ENCODE data around the gene ELF3. TPM values are rescaled to one million over a fixed set of nuclear protein-coding genes. Genes with fewer than 3 reads are reported as not detected.
"Not testable (repeated sequence)": the region's sequence is repeated elsewhere in the genome, so short reads cannot be mapped to it uniquely, and the experiment has no call there.

The ELF3 gene
- total RNA-seq, 1 experiment from 2014 or later, result 0.59 TPM

DNA sequence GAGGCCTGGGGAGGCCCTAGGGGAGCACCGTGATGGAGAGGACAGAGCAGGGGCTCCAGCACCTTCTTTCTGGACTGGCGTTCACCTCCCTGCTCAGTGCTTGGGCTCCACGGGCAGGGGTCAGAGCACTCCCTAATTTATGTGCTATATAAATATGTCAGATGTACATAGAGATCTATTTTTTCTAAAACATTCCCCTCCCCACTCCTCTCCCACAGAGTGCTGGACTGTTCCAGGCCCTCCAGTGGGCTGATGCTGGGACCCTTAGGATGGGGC, 5.2 kb downstream of the ELF3 start:
- Histone ChIP-seq H3K9me3 (replicated peaks) (no peaks in the 10 kb centered on the region), H3K27me3 (peaks cover 4% of the 10 kb centered on the region; the same call in 1 of the 2 replicates), H3K27ac (no peak overlapping the region), H3K4me1 (peaks cover 30% of the 10 kb centered on the region), H3K4me3 (no peak overlapping the region), H3K36me3 (no peaks in the 10 kb centered on the region)
- DNase-seq, result no peak

DNA sequence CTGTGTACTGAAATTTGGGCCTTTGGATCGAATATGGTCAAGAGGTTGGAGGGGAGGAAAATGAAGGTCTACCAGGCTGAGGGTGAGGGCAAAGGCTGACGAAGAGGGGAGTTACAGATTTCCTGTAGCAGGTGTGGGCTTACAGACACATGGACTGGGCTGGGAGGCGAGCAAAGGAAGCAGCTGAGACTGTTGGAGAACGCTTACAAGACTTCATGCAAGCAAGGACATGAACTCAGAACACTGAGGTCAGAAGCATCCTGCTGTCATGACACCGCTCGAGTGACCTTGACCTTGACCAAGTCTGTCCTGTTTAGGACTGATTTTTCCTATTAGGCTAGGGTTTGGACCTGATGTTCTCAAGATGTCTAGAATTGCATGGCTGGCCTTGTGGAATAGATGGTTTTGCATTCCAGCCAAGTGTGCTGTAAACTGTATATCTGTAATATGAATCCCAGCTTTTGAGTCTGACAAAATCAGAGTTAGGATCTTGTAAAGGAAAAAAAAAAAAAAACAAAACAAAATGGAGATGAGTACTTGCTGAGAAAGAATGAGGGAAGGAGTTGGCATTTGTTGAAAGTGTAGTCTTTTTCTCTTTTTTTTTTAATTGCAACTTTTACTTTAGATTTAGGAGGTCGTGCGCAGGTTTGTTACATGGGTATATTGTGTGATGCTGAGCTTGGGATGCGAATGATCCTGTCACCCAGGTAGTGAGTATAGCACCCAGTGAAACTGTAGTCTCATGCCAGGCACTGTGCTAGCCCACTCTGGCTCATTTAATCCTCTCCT, 5.8 kb downstream of the ELF3 start:
- Histone ChIP-seq H3K4me3 (no peak overlapping the region), H3K36me3 (no peaks in the 10 kb centered on the region), H3K4me1 (peaks cover 28% of the 10 kb centered on the region), H3K27ac (no peak overlapping the region), H3K9me3 (replicated peaks) (no peaks in the 10 kb centered on the region), H3K27me3 (peaks cover 4% of the 10 kb centered on the region; the same call in 1 of the 2 replicates)
- DNase-seq, result peak in 1 of 2 experiments; percentile 50

DNA sequence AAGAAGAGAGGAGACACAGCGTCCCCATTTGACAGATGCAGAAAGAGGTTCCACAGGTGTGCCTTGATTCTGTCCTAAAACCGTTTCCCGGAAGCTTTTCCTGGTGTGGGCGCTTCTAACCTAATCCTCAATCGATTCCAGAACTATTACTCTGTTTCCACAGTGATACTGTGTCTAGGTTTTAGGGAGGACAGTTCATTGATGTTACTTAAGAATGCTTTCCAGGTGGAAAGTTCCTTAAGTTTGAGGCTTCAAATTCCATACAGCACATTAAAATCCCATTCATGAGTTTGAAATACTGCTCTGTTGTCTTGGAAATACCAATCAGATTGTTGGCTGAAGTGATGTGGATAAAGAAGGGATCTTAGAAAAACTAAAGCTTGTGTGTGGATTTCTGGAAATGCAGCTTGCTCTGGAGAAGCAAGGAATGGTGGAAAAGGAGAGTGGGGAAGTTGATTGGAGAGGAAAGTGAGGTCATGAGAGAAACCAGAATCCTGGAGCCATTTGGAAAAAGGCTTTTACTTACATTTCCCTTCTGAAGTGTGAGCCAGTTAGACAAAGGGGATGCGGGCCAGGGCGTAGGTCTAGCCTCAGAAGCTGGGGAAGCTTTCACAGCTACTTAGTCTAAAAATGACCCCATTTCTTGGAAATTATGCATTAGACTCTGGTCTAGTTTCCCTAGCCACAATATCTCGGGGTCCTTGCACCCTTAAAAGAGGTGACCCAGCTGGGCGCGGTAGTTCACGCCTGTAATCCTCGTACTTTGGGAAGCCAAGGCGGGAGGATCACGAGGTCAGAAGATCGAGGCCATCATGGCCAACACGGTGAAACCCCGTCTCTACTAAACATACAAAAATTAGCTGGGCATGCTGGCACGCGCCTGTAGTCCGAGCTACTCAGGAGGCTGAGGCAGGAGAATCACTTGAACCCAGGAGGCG, 6.7 kb downstream of the ELF3 start:
- Histone ChIP-seq H3K27ac (no peak overlapping the region), H3K9me3 (replicated peaks) (no peaks in the 10 kb centered on the region), H3K36me3 (no peaks in the 10 kb centered on the region), H3K27me3 (peaks cover 4% of the 10 kb centered on the region; the same call in 1 of the 2 replicates), H3K4me1 (peaks cover 28% of the 10 kb centered on the region), H3K4me3 (no peak overlapping the region)
- DNase-seq, result no peak

DNA sequence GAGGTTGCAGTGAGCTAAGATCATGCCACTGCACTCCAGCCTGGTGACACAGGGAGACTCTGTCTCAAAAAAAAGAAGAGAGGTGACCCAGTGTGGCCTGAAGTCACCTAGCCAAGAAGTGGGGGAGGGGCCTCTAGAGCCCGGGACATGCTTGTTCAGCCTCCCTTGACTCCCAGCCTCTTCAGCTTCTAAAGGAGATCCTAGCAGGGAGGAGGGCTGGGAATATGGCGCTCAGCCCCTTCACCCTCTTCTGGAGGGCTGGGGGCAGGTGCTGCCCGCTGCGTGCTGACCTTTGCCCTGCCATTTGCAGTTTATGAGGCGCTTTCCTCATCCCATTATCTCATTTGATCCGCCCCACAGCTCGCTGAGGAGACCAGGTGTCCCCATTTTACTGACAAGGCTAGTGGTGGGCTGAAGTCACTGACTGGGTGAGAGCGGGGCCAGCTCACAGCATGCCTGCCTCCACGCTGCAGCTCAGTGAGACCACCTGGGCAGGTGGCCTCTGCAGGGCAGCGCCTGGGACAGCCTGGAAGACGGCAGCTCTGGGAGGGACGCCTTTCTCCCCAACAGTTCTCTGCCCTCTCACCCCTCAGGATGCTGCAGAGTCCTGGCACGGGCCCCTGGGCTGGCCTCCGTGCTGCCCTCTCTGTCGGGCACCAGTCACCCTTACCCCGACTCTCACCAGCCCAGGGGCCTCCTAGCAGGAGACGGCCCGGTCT, 7.5 kb downstream of the ELF3 start:
- no peak for DNase-seq
- no peaks in the 10 kb centered on the region for H3K9me3 ChIP-seq (replicated peaks)
- H3K4me1 ChIP-seq, result peaks cover 28% of the 10 kb centered on the region
- peaks cover 4% of the 10 kb centered on the region; the same call in 1 of the 2 replicates for H3K27me3 ChIP-seq
- H3K27ac ChIP-seq, result no peak overlapping the region
- no peak overlapping the region for H3K4me3 ChIP-seq
- no peaks in the 10 kb centered on the region for H3K36me3 ChIP-seq

DNA sequence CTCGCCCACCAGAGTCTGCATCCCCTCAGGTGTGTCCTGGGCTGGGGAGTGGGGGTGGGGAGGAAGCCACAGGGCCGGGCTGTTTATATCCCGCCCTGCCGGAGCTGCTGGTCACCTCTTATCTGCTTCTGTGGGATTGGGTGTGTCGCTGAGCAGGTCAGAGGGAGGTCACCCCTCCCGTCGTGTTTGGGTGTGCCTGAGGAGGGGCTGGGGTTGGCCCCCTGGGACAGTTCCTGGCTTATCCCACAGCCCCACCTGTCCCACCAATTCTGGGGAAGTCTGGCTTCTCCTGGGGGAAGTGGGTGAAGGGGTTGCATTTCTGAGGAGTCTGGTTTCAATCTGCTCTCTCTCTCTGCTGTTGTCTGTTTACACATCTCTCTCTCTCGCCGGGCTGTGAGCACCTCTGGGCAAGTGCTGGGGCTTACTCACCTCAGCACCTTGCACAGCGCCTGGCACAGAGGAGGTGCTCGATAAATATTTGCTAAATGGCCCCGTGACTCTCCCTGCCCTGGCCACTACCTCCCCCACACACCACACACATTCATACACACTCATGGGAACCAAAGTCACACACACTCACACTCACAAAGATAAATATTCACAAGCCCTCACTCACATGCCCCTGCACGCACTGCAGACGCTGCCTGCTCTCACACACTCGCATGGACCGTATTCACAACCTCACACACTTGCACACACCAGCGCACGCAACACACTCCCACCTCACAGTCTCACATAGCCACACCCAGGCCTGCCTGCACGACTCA, 8.3 kb downstream of the ELF3 start:
- Histone ChIP-seq H3K9me3 (replicated peaks) (no peaks in the 10 kb centered on the region), H3K27me3 (peaks cover 4% of the 10 kb centered on the region; the same call in 1 of the 2 replicates), H3K36me3 (no peaks in the 10 kb centered on the region), H3K4me3 (no peak overlapping the region), H3K27ac (no peak overlapping the region), H3K4me1 (peaks cover 31% of the 10 kb centered on the region)
- DNase-seq, result peak in 1 of 2 experiments; percentile 44

DNA sequence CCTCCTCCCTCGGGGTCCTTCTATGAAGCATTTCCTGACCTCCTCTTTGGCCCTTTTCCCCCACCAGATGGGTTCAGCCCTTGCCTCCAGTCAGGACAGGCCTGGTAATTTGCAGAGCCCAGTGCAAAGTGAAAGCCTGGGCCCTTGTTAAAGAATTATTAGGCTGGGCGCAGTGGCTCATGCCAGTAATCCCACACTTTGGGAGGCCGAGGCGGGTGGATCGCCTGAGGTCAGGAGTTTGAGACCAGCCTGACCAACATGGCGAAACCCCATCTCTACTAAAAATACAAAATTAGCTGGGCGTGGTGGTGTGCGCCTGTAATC, 8.8 kb downstream of the ELF3 start:
- not testable (repeated sequence) for H3K27ac ChIP-seq; DNase-seq; H3K9me3 ChIP-seq (replicated peaks); H3K27me3 ChIP-seq; H3K4me3 ChIP-seq; H3K36me3 ChIP-seq
- peaks cover 31% of the 10 kb centered on the region for H3K4me1 ChIP-seq

DNA sequence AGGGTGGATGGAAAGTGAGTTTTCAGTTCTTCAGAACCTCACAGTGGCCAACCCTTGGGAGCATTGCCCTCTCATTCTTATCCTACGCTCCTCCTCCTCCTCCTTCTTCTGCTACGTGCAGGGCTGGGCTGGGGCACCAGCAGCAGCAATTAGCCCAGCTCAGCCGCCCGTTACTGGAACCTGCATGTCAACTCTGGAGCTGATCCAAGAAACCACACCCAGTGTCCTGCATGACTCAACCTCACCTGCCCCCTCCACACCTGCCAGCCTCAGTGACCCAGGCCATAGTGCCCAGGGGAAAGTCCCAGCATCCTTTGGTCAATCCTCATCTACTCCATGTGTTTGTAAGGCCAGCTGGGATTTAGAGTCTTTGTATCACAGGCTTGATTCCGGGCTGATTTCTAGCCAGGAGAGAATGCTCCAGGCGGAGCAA, 12.6 kb downstream of the ELF3 start:
- Histone ChIP-seq H3K27me3 (peaks cover 4% of the 10 kb centered on the region; the same call in 1 of the 2 replicates), H3K4me1 (peaks cover 16% of the 10 kb centered on the region), H3K27ac (no peak overlapping the region), H3K9me3 (replicated peaks) (no peaks in the 10 kb centered on the region), H3K4me3 (no peak overlapping the region), H3K36me3 (no peaks in the 10 kb centered on the region)
- no peak for DNase-seq

DNA sequence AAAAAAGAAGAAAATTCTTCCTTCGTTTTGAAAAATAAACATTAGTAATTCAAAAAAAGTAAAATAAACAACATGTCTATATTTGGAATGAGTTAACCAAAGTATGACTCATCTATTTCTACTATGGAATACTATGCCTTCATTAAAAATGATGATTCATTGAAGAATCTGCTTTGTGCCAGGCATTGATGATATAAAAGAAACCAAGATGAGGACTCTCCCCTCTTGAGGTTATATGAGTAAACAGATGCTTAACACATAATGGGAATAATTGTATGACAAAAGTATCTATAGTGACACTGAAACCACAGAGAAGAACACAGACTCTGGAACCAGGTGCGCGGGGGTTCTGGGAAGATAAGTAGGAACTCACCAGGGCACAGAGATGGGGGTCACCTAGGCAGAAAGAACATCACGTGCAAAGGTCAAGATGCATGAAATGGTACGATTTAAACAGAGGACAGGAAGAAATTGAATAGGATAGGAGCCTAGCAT, 18.8 kb downstream of the ELF3 start:
- Histone ChIP-seq H3K27me3 (no peaks in the 10 kb centered on the region), H3K36me3 (no peaks in the 10 kb centered on the region), H3K27ac (no peak overlapping the region), H3K4me1 (peaks cover 3% of the 10 kb centered on the region), H3K4me3 (no peak overlapping the region), H3K9me3 (replicated peaks) (no peaks in the 10 kb centered on the region)
- no peak for DNase-seq

DNA sequence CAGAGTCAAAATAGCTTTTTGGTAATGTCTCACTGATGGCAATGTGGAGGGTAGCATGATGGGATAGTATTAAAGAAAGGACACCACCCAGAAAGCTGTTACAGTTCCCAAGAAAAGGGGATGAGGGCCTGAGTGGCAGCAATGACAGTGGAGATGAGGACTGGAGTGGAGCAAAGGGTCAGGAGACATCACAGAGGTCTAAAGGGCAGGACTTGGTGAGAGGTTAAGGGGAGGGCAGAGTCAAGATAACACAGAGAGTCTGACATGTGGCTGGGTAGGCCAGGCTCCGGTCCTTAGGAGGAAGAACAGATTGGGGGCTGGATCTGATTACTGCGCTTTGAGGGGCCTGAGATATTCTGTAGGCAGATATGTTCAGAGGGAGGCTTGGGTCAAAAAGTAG, 19.3 kb downstream of the ELF3 start:
- no peaks in the 10 kb centered on the region for H3K9me3 ChIP-seq (replicated peaks)
- no peak for DNase-seq
- no peak overlapping the region for H3K4me3 ChIP-seq
- H3K4me1 ChIP-seq, result peaks cover 7% of the 10 kb centered on the region
- H3K27ac ChIP-seq, result no peak overlapping the region
- no peaks in the 10 kb centered on the region for H3K27me3 ChIP-seq
- H3K36me3 ChIP-seq, result no peaks in the 10 kb centered on the region

DNA sequence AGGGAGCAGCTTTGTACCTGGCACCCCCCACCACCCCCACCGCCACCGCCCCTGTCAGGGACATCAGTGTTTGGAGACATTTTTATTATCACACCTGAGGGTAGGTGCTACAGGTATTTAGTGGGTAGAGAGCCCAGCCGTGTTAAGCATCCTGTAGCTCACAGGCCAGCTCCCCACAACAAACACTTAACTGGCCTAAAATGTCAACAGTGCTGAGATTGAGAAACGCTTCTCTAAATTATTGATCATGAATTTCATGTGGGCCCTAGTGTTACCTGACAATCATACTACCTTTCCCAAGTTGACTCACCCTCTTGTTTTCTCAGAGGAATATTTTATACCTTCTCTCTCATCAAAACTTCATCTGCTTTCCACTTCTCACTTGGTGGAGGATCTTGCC, 21.4 kb downstream of the ELF3 start:
- no peak overlapping the region for H3K27ac ChIP-seq
- H3K9me3 ChIP-seq (replicated peaks), result no peaks in the 10 kb centered on the region
- H3K27me3 ChIP-seq, result no peaks in the 10 kb centered on the region
- no peak for DNase-seq
- H3K4me1 ChIP-seq, result peaks cover 7% of the 10 kb centered on the region
- no peaks in the 10 kb centered on the region for H3K36me3 ChIP-seq
- H3K4me3 ChIP-seq, result no peak overlapping the region

DNA sequence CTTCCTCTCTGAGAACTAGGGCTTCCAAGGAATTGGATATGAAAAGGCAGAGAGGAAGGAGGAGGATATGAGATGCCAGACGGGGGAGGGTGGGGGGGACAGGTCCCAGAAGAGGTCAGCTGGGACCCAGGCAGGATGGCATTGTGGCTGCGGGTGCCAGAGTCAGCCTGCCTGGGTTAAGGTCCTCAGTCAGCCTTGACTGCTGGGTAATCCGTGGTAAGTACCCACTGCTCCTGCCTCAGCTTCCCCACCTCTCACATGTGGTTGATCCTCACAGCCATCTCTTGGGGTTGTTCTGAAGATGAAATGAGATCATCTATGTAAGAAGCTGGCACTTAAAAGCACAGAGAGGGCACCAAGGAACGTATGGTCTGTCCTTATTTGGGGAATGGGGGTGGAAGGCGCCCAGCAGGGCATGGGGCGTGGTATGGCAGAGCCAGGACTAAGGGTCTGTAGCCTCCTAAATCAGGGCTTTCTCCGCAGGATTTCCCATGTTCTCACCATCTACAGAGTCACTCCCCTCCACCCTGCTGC, 23.8 kb downstream of the ELF3 start:
- H3K27ac ChIP-seq, result no peak overlapping the region
- no peaks in the 10 kb centered on the region for H3K27me3 ChIP-seq
- no peak for DNase-seq
- H3K36me3 ChIP-seq, result no peaks in the 10 kb centered on the region
- no peak overlapping the region for H3K4me3 ChIP-seq
- H3K4me1 ChIP-seq, result peaks cover 4% of the 10 kb centered on the region
- H3K9me3 ChIP-seq (replicated peaks), result no peaks in the 10 kb centered on the region

DNA sequence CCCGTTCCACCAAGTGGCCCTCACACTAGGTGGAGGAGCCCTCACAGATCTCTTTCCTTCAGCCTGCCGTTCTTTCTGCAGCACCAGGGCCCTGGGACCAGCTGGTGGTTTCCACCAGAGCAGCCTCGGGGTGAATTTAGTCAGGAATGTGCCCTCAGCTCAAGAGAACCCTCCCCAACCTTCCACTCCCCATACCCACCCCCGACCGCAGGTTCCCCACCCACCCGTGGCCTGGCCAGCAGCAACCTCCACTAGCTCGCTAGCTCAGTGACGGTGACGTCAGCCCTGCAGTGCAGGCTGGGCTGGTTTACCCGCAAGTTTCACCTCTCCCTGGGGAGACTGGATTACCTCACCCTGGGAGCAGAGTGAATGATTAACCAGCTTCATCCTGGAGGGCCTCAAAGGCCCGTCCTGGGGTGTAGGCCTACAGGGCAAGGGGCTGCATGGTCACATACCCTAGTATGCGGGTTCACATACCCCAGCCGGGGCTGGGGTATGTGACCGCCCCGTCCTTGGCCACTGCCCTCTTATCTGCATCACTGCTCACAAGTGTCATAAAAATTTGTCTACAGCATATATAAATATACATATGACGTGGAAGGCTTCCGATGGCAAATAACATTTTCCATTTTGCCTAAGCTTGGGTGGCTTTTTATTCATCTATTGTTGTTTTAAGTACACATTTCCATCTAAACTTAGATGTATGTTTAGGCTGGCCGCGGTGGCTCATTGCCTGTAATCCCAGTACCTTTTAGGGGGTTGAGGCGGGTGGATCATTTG, 24.5 kb downstream of the ELF3 start:
- no peaks in the 10 kb centered on the region for H3K36me3 ChIP-seq
- peaks cover 4% of the 10 kb centered on the region for H3K4me1 ChIP-seq
- H3K4me3 ChIP-seq, result no peak overlapping the region
- no peaks in the 10 kb centered on the region for H3K27me3 ChIP-seq
- no peak overlapping the region for H3K27ac ChIP-seq
- peak; percentile 97 for DNase-seq
- H3K9me3 ChIP-seq (replicated peaks), result no peaks in the 10 kb centered on the region

DNA sequence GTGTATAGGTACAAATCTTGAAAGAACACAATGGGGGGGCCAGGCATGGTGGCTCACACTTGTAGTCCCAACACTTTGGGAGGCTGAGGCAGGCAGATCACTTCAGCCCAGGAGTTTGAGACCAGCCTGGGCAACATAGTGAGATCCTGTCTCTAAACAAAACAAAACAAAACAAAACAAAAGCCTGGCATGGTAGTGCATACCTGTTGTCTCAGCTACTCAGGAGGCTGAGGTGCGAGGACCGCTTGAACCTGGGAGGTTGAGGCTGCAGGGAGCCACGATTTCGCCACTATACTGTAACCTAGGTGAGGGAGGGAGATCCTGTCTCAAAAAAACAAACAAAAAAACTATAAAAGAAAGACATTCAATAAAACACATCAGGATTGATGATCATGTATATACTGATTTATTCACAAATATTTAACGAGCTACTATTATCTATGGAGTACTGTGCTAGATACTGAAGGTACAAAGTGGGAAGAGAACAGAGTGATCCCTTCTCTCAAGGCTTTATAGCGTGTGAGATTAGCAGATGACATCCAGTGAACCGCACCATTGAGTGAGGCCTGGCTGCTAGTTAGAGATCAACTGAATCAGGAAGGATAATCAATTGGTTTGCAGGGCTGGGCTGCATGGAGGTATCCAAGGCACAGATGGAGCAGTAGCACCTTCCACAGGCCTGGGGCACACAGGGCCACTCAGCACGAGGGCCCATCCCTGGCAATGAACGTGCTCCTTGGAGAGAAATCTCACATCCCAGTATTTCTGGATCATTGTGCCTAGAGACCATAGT, 26.4 kb downstream of the ELF3 start:
- no peaks in the 10 kb centered on the region for H3K27me3 ChIP-seq
- no peak for DNase-seq
- H3K36me3 ChIP-seq, result no peaks in the 10 kb centered on the region
- H3K9me3 ChIP-seq (replicated peaks), result no peaks in the 10 kb centered on the region
- H3K4me1 ChIP-seq, result peaks cover 4% of the 10 kb centered on the region
- no peak overlapping the region for H3K27ac ChIP-seq
- no peak overlapping the region for H3K4me3 ChIP-seq

Data from SJCRH30 (cell line).